OCI-LY1 (cell line): ENCODE data around the gene NPR1.
A peak's percentile ranks its signal among the peaks of the same experiment; 100 is the strongest.

ENCODE experiments used
- H2AFZ ChIP-seq: fragments of 200-600 bp; sonication (generic), shearing (Covaris generic); 2 replicates; pipeline ENCODE4 v1.6.0; 2014; ENCODE audit warnings: antibody characterized with exemption, mild to moderate bottlenecking, low read length
- H3F3A ChIP-seq: fragments of 200-600 bp; sonication (generic), shearing (Covaris generic); 2 replicates; pipeline ENCODE4 v1.6.0; 2014; ENCODE audit warnings: mild to moderate bottlenecking, antibody characterized with exemption, low read length, moderate library complexity; ENCODE audit not compliant: insufficient read depth
- H3K27ac ChIP-seq: fragments of 200-600 bp; sonication (generic); 2 replicates; pipeline ENCODE4 v1.5.1; 2014; ENCODE audit warnings: low read length, mixed run types, mild to moderate bottlenecking, low read depth; ENCODE audit not compliant: poor library complexity, severe bottlenecking
- H3K27me3 ChIP-seq: fragments of 200-600 bp; sonication (generic); 2 replicates; pipeline ENCODE4 v1.6.0; 2014; ENCODE audit warnings: antibody characterized with exemption, mild to moderate bottlenecking, low read length, moderate library complexity; ENCODE audit not compliant: insufficient read depth
- H3K36me3 ChIP-seq: fragments of 200-600 bp; sonication (generic); 2 replicates; pipeline ENCODE4 v1.6.1; 2014; ENCODE audit warnings: mild to moderate bottlenecking, antibody characterized with exemption, low read length, moderate library complexity, mixed read lengths; ENCODE audit not compliant: insufficient read depth
- H3K4me1 ChIP-seq: fragments of 200-600 bp; sonication (generic); 2 replicates; pipeline ENCODE4 v1.5.1; 2014; ENCODE audit warnings: mild to moderate bottlenecking, low read length, moderate library complexity; ENCODE audit not compliant: insufficient read depth, severe bottlenecking
- H3K4me2 ChIP-seq: fragments of 200-600 bp; sonication (generic), shearing (Covaris generic); 2 replicates; pipeline ENCODE4 v1.6.1; 2014; ENCODE audit warnings: low read length
- H3K4me3 ChIP-seq: fragments of 200-600 bp; sonication (generic); 2 replicates; pipeline ENCODE4 v1.5.1; 2014; ENCODE audit warnings: low read length, low read depth, mild to moderate bottlenecking, mixed read lengths; ENCODE audit not compliant: poor library complexity, severe bottlenecking
- H3K79me2 ChIP-seq: fragments of 200-600 bp; shearing (Covaris generic); 2 replicates; pipeline ENCODE4 v1.6.1; 2016; ENCODE audit warnings: mixed run types, low read length, mixed read lengths; ENCODE audit not compliant: insufficient read depth
- H3K9ac ChIP-seq: fragments of 200-600 bp; sonication (generic), shearing (Covaris generic); 2 replicates; pipeline ENCODE4 v1.6.1; 2014; ENCODE audit warnings: mild to moderate bottlenecking, low read length, mixed read lengths
- H3K9me2 ChIP-seq: fragments of 200-600 bp; sonication (generic), shearing (Covaris generic); 2 replicates; pipeline ENCODE4 v1.6.1; 2014; ENCODE audit warnings: low read depth, mild to moderate bottlenecking, low read length, mixed read lengths
- H3K9me3 ChIP-seq: fragments of 200-600 bp; shearing (Covaris generic); 2 replicates; pipeline ENCODE4 v1.6.1; 2014; ENCODE audit warnings: low read length, mixed read lengths
- H4K20me1 ChIP-seq: fragments of 200-600 bp; sonication (generic), shearing (Covaris generic); 2 replicates; pipeline ENCODE4 v1.6.0; 2016; ENCODE audit warnings: mild to moderate bottlenecking, low read length; ENCODE audit not compliant: insufficient read depth
- CTCF ChIP-seq: fragments of 200-600 bp; sonication (generic), shearing (Covaris generic); IDR thresholded peaks from 2 replicates; pipeline ENCODE4 v1.5.1; 2017; ENCODE audit warnings: mild to moderate bottlenecking, antibody characterized with exemption, low read length, moderate library complexity, mixed read lengths
- EZH2 ChIP-seq: fragments of 200-600 bp; sonication (generic), shearing (Covaris generic); IDR thresholded peaks from 2 replicates; pipeline ENCODE4 v1.8.0; 2017; ENCODE audit warnings: borderline replicate concordance, mixed run types, mild to moderate bottlenecking, antibody characterized with exemption, low read length, moderate library complexity, mixed read lengths

The NPR1 gene

GRCh38 chr1:153659175-153659534 is 19.3 kb upstream of the NPR1 start:
- TF ChIP-seq CTCF (no peak), EZH2 (no peak)
- 0 out of 2 replicates have a peak, but pooled peaks cover 7% of the 10 kb centered on the region for H3K79me2 ChIP-seq
- H3K9ac ChIP-seq, result peak overlapping the region; percentile 87
- H3K27me3 ChIP-seq, result no peaks in the 10 kb centered on the region
- H3K4me3 ChIP-seq, result peak overlapping the region; percentile 83
- peak overlapping the region; percentile 68 for H3K27ac ChIP-seq
- peaks cover 36% of the 10 kb centered on the region for H3K36me3 ChIP-seq
- H3K4me1 ChIP-seq, result peaks cover 17% of the 10 kb centered on the region
- no peaks in the 10 kb centered on the region for H3K9me3 ChIP-seq
- H3K9me2 ChIP-seq, result no peaks in the 10 kb centered on the region
- H3K4me2 ChIP-seq, result peak overlapping the region; percentile 75
- H3F3A ChIP-seq, result peaks cover 3% of the 10 kb centered on the region
- no peaks in the 10 kb centered on the region for H4K20me1 ChIP-seq
- no peak overlapping the region for H2AFZ ChIP-seq

- H3K27me3 ChIP-seq, result no peaks in the 10 kb centered on the region
- H3K9ac ChIP-seq, result peak overlapping the region; percentile 87
- TF ChIP-seq EZH2 (no peak), CTCF (no peak)
- peak overlapping the region; percentile 83 for H3K4me3 ChIP-seq
- peaks cover 41% of the 10 kb centered on the region for H3K36me3 ChIP-seq
- H3K9me3 ChIP-seq, result no peaks in the 10 kb centered on the region
- H3K27ac ChIP-seq, result no peak overlapping the region
- H3K4me1 ChIP-seq, result peaks cover 17% of the 10 kb centered on the region
- no peak overlapping the region for H2AFZ ChIP-seq
- H3F3A ChIP-seq, result no peaks in the 10 kb centered on the region; the same call in 1 of the 2 replicates
- peak overlapping the region; percentile 75 for H3K4me2 ChIP-seq
- H4K20me1 ChIP-seq, result no peaks in the 10 kb centered on the region
- no peaks in the 10 kb centered on the region for H3K9me2 ChIP-seq
- 0 out of 2 replicates have a peak, but pooled peaks cover 7% of the 10 kb centered on the region for H3K79me2 ChIP-seq
Observed at GRCh38 chr1:153659656-153660055, 18.8 kb upstream of the NPR1 start.

- Histone ChIP-seq H3K4me3 (no peak overlapping the region), H3K36me3 (peaks cover 57% of the 10 kb centered on the region), H3K27me3 (no peaks in the 10 kb centered on the region), H2AFZ (no peak overlapping the region), H3K79me2 (0 out of 2 replicates have a peak, but pooled peaks cover 7% of the 10 kb centered on the region), H3K9me2 (no peaks in the 10 kb centered on the region), H3K4me2 (no peak overlapping the region), H3F3A (peaks cover 3% of the 10 kb centered on the region; the same call in 1 of the 2 replicates), H3K9me3 (no peaks in the 10 kb centered on the region), H4K20me1 (no peaks in the 10 kb centered on the region), H3K9ac (no peak overlapping the region), H3K4me1 (peaks cover 17% of the 10 kb centered on the region), H3K27ac (no peak overlapping the region)
- TF ChIP-seq CTCF (no peak), EZH2 (no peak)
Observed at GRCh38 chr1:153661111-153661708, 17.3 kb upstream of the NPR1 start.
